GM19455 (cell line): ENCODE results near the gene SH2D1A.

Experiments
- ATAC-seq: cut with Tn5 transposase; IDR thresholded peaks from one replicate; pipeline ENCODE4 v1.9.1; 2021; ENCODE audit not compliant: unreplicated experiment

Gene SH2D1A

GRCh38 chrX:124415115-124415800, 68.9 kb downstream of the SH2D1A start:
- ATAC-seq: no peak

GRCh38 chrX:124421898-124422655, 75.7 kb downstream of the SH2D1A start:
- no peak for ATAC-seq
